Fibroblast of skin of back (primary cell): ENCODE data around the gene PARD6B.
"Not testable (repeated sequence)": the region's sequence is repeated elsewhere in the genome, so short reads cannot be mapped to it uniquely, and the experiment has no call there.

ENCODE experiments used
- DNase-seq: peaks from one replicate; pipeline ENCODE4 v3.0.0-alpha.2; 2013

The PARD6B gene

GRCh38 chr20:50746138-50746940 lies 15.0 kb downstream of the PARD6B start:
- DNase-seq: no peak

GRCh38 chr20:50747275-50747674 lies 15.9 kb downstream of the PARD6B start:
- DNase-seq: no peak

DNA sequence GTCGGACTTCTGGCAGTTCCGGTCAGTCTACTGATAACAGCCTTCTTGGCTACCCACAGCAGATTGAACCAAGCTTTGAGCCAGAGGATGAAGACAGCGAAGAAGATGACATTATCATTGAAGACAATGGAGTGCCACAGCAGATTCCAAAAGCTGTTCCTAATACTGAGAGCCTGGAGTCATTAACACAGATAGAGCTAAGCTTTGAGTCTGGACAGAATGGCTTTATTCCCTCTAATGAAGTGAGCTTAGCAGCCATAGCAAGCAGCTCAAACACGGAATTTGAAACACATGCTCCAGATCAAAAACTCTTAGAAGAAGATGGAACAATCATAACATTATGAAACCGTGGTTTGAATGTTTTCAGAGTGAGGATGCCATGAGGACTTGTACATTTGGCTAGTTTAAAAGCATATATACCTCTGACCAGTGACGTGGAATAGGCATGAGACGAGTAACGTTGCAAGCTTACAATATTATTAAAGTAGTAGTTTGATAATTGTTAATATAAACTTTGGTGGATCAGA lies 18.8 kb downstream of the PARD6B start:
- no peak for DNase-seq

GRCh38 chr20:50753152-50753551 lies 21.8 kb downstream of the PARD6B start:
- no peak for DNase-seq

- no peak for DNase-seq
Observed at GRCh38 chr20:50754420-50754819, 23.0 kb downstream of the PARD6B start.

GRCh38 chr20:50756447-50756846 lies 25.1 kb downstream of the PARD6B start:
- no peak for DNase-seq

DNA sequence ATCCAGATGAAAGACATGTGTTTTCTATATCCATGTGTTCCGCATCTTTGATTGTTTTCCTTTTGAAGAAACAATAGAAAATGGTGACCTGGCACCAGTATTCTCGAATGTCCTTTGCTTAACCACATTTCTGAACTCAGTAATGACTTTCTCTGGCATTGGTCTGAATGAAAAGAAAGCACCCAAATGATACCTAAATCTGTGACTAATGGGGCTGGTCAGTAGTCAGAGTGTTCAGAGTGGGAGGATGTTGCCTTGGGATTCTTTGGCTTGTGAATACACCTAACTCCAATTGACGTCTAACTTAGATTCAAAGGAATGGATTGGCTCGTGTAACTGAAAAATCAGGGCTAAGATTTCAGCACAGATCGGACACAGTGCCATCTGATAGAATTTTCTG lies 27.1 kb downstream of the PARD6B start:
- no peak for DNase-seq

- no peak for DNase-seq
Observed at GRCh38 chr20:50758992-50759391, 27.6 kb downstream of the PARD6B start.

DNA sequence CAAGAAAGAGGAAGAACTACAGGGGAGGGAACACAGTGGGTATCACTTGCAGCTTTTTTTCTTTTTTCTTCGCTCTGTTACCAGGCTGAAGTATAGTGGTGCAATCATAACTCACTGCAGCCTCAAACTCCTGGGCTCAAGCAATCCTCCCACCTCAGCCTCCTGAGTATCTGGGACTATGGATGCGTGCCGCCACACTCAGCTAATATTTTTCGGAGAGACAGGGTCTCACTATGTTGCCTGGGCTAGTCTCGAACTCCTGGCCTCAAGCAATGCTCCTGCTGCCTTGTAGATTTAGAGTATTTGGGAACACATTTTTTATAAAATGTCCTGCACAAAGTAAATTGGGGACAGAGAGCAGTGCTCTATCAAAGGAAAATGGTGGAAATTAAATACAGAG lies 28.3 kb downstream of the PARD6B start:
- DNase-seq: no peak

DNA sequence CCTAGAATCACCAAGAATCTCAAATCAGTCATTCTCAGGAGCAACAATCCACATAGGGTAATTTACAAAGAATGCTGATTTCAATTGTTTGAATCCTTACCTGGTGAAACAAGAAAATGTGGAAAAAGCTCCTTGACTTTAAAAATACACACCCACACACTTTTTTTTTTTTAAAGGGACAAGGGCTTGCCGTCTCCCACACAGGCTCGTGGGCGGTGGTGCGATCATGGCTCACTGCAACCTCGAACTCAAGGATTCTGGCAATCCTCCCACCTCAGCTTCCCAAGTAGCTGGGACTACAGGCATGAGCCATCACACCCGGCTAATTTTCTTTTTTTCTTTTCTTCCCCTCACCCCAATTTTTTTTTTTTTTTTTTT lies 30.7 kb downstream of the PARD6B start:
- DNase-seq: no peak

DNA sequence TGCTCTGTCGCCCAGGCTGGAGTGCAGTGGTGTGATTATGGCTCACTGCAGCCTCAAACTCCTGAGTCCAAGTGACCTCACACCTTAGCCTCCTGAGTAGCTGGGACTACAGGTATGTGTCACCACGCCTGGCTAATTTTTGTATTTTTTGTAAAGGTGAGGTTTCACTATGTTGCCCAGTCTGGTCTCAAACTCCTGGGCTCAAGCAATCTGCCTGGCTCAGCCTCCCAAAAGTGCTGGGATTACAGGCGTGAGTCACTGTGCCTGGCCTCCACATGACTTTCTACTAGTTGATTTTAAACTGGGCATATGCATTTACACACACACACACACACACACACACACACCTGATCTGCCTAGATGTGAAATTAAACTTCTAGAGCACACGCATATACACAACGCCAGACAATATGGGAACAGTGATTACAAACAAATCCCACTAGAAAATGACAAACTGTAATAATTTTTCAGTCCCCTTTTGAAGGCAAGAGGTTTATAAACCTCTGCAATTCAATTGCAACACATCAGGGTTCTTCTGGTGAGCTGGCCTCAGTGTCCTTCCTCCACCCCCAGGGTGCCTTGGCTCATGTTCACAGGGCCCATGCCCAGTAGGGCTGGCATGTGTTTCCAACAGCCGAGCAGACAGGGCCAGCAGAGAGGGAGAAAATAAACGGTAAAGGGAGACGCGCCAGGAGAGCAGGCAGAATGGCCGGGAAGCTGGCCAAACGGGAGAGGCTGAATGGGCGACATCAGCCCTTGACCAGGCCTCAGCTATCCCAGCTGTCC lies 31.2 kb downstream of the PARD6B start:
- peak; percentile 28 for DNase-seq

GRCh38 chr20:50763550-50764458 lies 32.4 kb downstream of the PARD6B start:
- DNase-seq: not testable (repeated sequence)

DNA sequence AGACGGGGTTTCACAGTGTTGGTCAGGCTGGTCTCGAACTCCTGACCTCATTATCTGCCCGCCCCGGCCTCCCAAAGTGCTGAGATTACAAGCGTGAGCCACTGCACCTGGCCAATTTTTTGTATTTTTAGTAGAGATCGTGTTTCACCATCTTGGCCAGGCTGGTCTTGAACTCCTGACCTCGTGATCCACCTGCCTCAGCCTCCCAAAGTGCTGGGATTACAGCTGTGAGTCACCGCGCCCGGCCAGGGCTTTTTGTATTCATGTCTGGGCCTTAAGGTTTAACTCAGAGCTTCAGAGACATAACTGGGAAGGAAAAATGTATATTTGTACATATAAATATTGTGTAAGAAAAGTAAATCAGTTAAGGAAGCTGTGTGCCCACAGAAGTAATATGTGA lies 33.9 kb downstream of the PARD6B start:
- not testable (repeated sequence) for DNase-seq

DNA sequence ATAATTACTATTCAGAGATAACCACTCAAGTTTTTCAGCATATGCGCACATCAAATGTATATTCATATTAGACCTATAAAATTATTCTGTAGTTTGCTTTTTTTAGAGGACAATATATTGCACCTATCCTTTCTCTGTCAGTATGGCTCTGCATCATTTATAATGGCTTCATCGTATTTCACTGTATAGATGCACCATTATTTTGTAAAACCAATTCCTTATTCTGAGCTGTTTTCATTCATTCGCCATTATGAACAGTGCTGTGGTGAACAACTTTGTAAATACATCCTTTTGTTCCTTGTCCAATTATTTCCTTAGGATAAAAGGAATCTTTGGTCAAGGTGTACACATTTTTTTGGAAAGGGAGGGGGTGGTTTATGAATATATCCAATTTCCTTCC lies 34.3 kb downstream of the PARD6B start:
- no peak for DNase-seq

- peak; percentile 28 for DNase-seq
Observed at GRCh38 chr20:50766955-50767809, 35.8 kb downstream of the PARD6B start.

DNA sequence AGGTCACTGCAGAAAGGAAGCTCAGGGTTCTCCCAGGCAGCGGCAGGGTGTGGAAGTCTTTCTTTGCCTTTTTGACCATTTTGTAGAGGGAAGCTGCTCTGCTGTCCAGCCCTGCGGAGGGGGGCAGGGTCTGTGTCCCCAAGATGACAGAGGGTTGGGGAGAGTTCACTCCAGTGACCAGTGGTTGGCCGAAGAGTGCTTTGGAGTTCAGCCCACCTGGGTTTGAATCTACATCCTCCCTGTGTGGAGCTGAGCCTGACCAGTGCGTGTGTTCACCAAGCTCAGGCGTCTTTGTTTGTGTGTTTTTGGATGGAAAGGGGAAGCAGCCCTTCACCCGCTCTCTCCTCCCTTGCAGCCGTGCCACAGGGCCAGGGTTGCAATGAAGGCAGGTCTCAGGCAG lies 37.6 kb downstream of the PARD6B start:
- not testable (repeated sequence) for DNase-seq

- not testable (repeated sequence) for DNase-seq
Observed at GRCh38 chr20:50769551-50770085, 38.2 kb downstream of the PARD6B start.

DNA sequence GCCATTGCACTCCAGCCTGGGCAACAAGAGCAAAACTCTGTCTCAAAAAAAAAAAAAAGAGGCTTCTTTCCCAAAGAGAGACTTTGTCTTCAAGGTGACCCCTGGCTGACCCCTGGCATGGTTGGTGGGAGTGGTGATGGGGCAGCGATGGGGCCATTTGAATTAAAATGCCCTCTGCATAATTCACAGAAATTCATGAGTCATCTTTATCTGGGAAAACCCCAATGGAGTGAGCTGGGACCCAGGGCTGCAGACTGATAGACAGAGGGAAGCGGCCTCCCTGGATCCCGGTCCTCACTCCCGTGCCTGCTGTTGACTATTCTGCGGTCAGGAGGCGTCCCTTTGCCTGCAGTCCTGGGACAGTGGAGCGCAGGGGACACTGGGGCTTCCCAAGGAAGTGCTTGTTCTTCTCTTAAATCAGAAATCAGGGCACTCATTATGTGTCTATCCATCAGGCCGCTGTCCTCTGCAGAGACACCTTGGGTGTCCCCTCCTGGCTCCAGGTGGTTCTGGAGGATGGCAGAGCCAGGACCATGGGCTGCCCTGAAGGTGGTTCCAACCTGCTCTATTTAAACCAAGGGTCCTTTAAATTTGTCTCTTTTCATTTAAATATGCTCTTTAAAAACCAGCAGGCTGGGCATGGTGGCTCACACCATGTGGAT lies 40.2 kb downstream of the PARD6B start:
- not testable (repeated sequence) for DNase-seq

DNA sequence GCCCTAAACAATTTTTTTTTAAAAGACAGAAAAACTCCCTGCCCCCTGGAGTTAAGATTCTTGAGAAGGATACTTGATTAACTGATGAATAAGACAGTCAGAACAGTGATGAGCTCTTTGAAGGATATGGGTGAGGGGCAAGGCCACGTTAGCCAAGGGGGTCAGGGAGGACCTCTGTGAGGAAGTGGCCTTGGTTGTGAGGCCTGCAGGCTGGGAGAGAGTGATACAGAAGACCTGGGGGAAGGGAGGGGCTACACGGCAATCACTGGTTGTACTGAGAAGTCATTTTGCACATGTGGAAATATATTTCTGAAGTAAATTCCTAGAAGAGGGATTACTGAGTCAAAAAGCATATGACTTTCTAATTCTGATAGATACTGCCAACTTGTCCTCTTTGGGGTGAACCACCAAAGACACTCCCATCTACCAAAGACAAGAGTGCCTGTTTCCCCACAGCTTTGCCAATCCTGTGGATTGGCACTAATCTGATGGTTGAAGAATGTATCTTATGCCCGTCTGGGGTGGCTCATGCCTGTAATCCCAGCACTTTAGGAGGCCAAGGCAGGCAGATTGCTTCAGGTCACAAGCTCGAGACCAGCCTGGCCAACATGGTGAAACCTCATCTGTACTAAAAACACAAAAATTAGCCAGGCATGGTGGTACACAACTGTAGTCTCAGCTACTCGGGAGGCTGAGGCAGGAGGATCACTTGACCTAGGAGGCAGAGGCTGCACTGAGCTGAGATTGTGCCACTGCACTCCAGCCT lies 41.2 kb downstream of the PARD6B start:
- DNase-seq: no peak

DNA sequence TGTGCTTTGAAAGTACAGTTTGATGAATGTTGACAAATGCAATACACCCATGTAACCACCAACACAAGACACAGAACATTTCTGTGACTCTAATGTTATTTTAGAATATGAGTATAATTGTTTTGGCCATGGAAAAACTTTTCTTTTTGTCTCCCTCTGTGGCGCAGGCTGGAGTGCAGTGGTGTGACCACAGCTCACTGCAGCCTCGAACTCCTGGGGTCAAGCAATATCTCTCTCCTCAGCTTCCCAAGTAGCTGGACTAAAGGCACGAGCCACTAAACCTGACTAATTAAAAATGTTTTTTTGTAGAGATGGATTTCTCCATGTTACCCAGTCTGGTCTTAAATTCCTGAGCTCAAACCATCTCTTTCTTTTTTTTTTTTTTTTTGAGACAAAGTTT lies 43.1 kb downstream of the PARD6B start:
- no peak for DNase-seq
